IPS DF 6.9 (cell line): ENCODE data around the gene NDRG4.

Experiments used
- DNase-seq: peaks from one replicate; pipeline ENCODE4 v3.0.0-alpha.2; 2013; ENCODE audit warnings: low read depth, low spot score
- H3K27ac ChIP-seq: one replicate; pipeline ENCODE4 v1.5.1; 2013; ENCODE audit warnings: low read length, control low read depth
- H3K27me3 ChIP-seq: 2 replicates; pipeline ENCODE4 v1.6.1; 2013; ENCODE audit warnings: mild to moderate bottlenecking, low read length; ENCODE audit not compliant: control insufficient read depth, insufficient read depth
- H3K36me3 ChIP-seq: 2 replicates; pipeline ENCODE4 v1.6.1; 2013; ENCODE audit warnings: low read length; ENCODE audit not compliant: control insufficient read depth, insufficient read depth
- H3K4me1 ChIP-seq: 2 replicates; pipeline ENCODE4 v1.6.1; 2013; ENCODE audit warnings: low read length; ENCODE audit not compliant: control insufficient read depth, insufficient read depth
- H3K4me3 ChIP-seq: 2 replicates; pipeline ENCODE4 v1.5.1; 2013; ENCODE audit warnings: mild to moderate bottlenecking, low read length
- H3K9me3 ChIP-seq: 2 replicates; pipeline ENCODE4 v1.6.1; 2013; ENCODE audit warnings: low read length, inconsistent platforms; ENCODE audit not compliant: control insufficient read depth, insufficient read depth
- WGBS: extraction: QIAGEN DNeasy Blood & Tissue Kit; methylation state at CpG from one replicate; pipeline ENCODE4 v1.1.7; 2013; ENCODE audit warnings: mixed read lengths, missing lambda C conversion rate; ENCODE audit not compliant: insufficient read length, insufficient coverage; 5-methylcytosine and 5-hydroxymethylcytosine counted together

NDRG4 gene

GRCh38 chr16:58519707-58520106 lies 19.8 kb downstream of the NDRG4 start:
- H3K27ac ChIP-seq: no peak overlapping the region

GRCh38 chr16:58530179-58530578 lies 30.2 kb downstream of the NDRG4 start:
- Histone ChIP-seq H3K27ac (no peak overlapping the region), H3K9me3 (no peaks in the 10 kb centered on the region), H3K4me1 (no peaks in the 10 kb centered on the region; the same call in 1 of the 2 replicates), H3K27me3 (no peaks in the 10 kb centered on the region), H3K4me3 (no peak overlapping the region), H3K36me3 (peaks cover 30% of the 10 kb centered on the region; the same call in 1 of the 2 replicates)
- no CpG with 5 or more reads among the region's 5 CpGs for WGBS
- DNase-seq: no peak

More at GRCh38 chr16:58519707-58520106, 19.8 kb downstream of the NDRG4 start:
- Histone ChIP-seq H3K36me3 (peaks cover 11% of the 10 kb centered on the region; the same call in 1 of the 2 replicates), H3K4me3 (no peak overlapping the region), H3K4me1 (peaks cover 2% of the 10 kb centered on the region; the same call in 1 of the 2 replicates), H3K27me3 (no peaks in the 10 kb centered on the region), H3K9me3 (no peaks in the 10 kb centered on the region)
- no peak for DNase-seq

GRCh38 chr16:58532414-58532813 lies 32.5 kb downstream of the NDRG4 start:
- Histone ChIP-seq H3K27ac (no peak overlapping the region), H3K4me1 (no peaks in the 10 kb centered on the region; the same call in 1 of the 2 replicates), H3K9me3 (no peaks in the 10 kb centered on the region), H3K27me3 (no peaks in the 10 kb centered on the region), H3K4me3 (no peak overlapping the region), H3K36me3 (peaks cover 37% of the 10 kb centered on the region)
- WGBS: no CpG with 5 or more reads among the region's 3 CpGs
- DNase-seq: no peak

GRCh38 chr16:58533751-58534470 lies 34.0 kb downstream of the NDRG4 start:
- no peak overlapping the region for H3K4me3 ChIP-seq
- no peak for DNase-seq
- no CpG with 5 or more reads among the region's 14 CpGs for whole genome bisulfite sequencing
- H3K27me3 ChIP-seq: no peaks in the 10 kb centered on the region
- H3K4me1 ChIP-seq: no peaks in the 10 kb centered on the region; the same call in 1 of the 2 replicates
- H3K36me3 ChIP-seq: peaks cover 48% of the 10 kb centered on the region
- H3K27ac ChIP-seq: no peak overlapping the region
- H3K9me3 ChIP-seq: no peaks in the 10 kb centered on the region

- WGBS: no CpG with 5 or more reads among the region's 3 CpGs
- DNase-seq: no peak
- H3K27me3 ChIP-seq: no peaks in the 10 kb centered on the region
Measured at GRCh38 chr16:58535100-58535499, 35.2 kb downstream of the NDRG4 start.

GRCh38 chr16:58536278-58536677 lies 36.3 kb downstream of the NDRG4 start:
- DNase-seq: no peak
- no peak overlapping the region for H3K4me3 ChIP-seq
- H3K27ac ChIP-seq: no peak overlapping the region
- H3K4me1 ChIP-seq: no peaks in the 10 kb centered on the region
- H3K36me3 ChIP-seq: peaks cover 43% of the 10 kb centered on the region
- H3K9me3 ChIP-seq: no peaks in the 10 kb centered on the region
- H3K27me3 ChIP-seq: no peaks in the 10 kb centered on the region
- WGBS: no CpG with 5 or more reads among the region's 5 CpGs

More at GRCh38 chr16:58535100-58535499, 35.2 kb downstream of the NDRG4 start:
- H3K4me3 ChIP-seq: no peak overlapping the region
- H3K27ac ChIP-seq: no peak overlapping the region
- H3K4me1 ChIP-seq: no peaks in the 10 kb centered on the region; the same call in 1 of the 2 replicates
- no peaks in the 10 kb centered on the region for H3K9me3 ChIP-seq
- peaks cover 48% of the 10 kb centered on the region for H3K36me3 ChIP-seq

- Histone ChIP-seq H3K27me3 (no peaks in the 10 kb centered on the region), H3K27ac (no peak overlapping the region), H3K4me3 (no peak overlapping the region), H3K9me3 (no peaks in the 10 kb centered on the region), H3K4me1 (no peaks in the 10 kb centered on the region), H3K36me3 (peaks cover 43% of the 10 kb centered on the region)
- no peak for DNase-seq
- WGBS: no CpG with 5 or more reads among the region's 10 CpGs
Measured at GRCh38 chr16:58537124-58537906, 37.4 kb downstream of the NDRG4 start.

- H3K4me1 ChIP-seq: no peaks in the 10 kb centered on the region
- 0 out of 2 replicates have a peak, but pooled peaks cover 2% of the 10 kb centered on the region for H3K27me3 ChIP-seq
- no peak for DNase-seq
- WGBS: no CpG with 5 or more reads among the region's 2 CpGs
- H3K4me3 ChIP-seq: no peak overlapping the region
- no peaks in the 10 kb centered on the region for H3K9me3 ChIP-seq
- H3K36me3 ChIP-seq: peaks cover 45% of the 10 kb centered on the region
- H3K27ac ChIP-seq: no peak overlapping the region
Measured at GRCh38 chr16:58541711-58542110, 41.8 kb downstream of the NDRG4 start.

- Histone ChIP-seq H3K27me3 (0 out of 2 replicates have a peak, but pooled peaks cover 2% of the 10 kb centered on the region), H3K9me3 (no peaks in the 10 kb centered on the region), H3K27ac (no peak overlapping the region), H3K36me3 (peaks cover 39% of the 10 kb centered on the region), H3K4me1 (no peaks in the 10 kb centered on the region), H3K4me3 (no peak overlapping the region)
- DNase-seq: no peak
- WGBS: no CpG with 5 or more reads among the region's 1 CpG
Measured at GRCh38 chr16:58542291-58542690, 42.3 kb downstream of the NDRG4 start.

- H3K4me3 ChIP-seq: no peak overlapping the region
- H3K27ac ChIP-seq: no peak overlapping the region
- H3K4me1 ChIP-seq: no peaks in the 10 kb centered on the region
- 0 out of 2 replicates have a peak, but pooled peaks cover 2% of the 10 kb centered on the region for H3K27me3 ChIP-seq
- peaks cover 30% of the 10 kb centered on the region for H3K36me3 ChIP-seq
- WGBS: no CpG with 5 or more reads among the region's 8 CpGs
- no peaks in the 10 kb centered on the region for H3K9me3 ChIP-seq
- DNase-seq: no peak
Measured at GRCh38 chr16:58543685-58544084, 43.7 kb downstream of the NDRG4 start.
